Measurements from ENCODE around the gene CSF3. TPM values are rescaled to one million over a fixed set of nuclear protein-coding genes. Genes with fewer than 3 reads are reported as not detected.

Gene CSF3
- total and polyA plus RNA-seq, 2 of the 13 experiments (the other 11 are each of a cell fraction or from before 2014, with no cell fraction given), result 0.09 TPM; not detected in 1

DNA sequence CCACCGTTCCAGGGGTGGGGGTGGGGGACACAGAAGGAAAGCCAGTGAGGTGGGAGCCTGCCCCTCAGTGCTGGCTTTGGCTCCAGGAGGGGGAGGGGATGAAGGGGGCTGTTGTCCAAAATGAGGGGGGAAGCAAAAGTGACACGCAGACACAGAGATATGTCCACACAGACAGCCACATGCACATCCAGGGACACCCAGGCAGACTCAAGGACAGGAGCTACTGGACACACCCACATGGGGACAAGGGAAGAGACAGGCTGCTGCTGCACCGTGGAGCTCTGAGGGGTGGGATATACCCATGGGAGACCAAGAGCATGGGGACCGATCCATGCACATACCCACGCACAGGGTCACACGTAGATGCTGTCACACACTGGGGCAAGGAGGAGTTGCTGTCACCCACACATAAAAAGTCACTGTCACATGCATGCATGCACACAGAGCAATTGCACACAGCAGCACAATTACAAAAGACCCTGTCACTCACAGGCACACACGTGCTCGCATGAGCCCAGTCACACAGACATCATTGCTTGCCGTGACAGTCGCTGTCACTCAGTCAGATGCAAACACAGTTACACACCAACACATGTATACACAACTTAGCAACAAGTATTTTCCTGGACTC is 48.8 kb downstream of the CSF3 start (continued):
- TF ChIP-seq, protein P1, sequence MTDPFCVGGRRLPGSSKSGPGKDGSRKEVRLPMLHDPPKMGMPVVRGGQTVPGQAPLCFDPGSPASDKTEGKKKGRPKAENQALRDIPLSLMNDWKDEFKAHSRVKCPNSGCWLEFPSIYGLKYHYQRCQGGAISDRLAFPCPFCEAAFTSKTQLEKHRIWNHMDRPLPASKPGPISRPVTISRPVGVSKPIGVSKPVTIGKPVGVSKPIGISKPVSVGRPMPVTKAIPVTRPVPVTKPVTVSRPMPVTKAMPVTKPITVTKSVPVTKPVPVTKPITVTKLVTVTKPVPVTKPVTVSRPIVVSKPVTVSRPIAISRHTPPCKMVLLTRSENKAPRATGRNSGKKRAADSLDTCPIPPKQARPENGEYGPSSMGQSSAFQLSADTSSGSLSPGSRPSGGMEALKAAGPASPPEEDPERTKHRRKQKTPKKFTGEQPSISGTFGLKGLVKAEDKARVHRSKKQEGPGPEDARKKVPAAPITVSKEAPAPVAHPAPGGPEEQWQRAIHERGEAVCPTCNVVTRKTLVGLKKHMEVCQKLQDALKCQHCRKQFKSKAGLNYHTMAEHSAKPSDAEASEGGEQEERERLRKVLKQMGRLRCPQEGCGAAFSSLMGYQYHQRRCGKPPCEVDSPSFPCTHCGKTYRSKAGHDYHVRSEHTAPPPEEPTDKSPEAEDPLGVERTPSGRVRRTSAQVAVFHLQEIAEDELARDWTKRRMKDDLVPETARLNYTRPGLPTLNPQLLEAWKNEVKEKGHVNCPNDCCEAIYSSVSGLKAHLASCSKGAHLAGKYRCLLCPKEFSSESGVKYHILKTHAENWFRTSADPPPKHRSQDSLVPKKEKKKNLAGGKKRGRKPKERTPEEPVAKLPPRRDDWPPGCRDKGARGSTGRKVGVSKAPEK (CRISPR knock-in tag; IDR thresholded peaks at IDR 0.05; ENCODE audit: borderline replicate concordance), result no peak
- 0 out of 2 replicates have a peak, but pooled peaks have one; percentile 29 for TF ChIP-seq ZNF205 (CRISPR knock-in tag; IDR thresholded peaks at IDR 0.05)
- TF ChIP-seq DNMT1 (CRISPR knock-in tag; IDR thresholded peaks at IDR 0.05), result 0 out of 2 replicates have a peak, but pooled peaks have one; percentile 33
- TF ChIP-seq NRL (CRISPR knock-in tag; IDR thresholded peaks at IDR 0.05; ENCODE audit: borderline replicate concordance), result peak; percentile 85
- TF ChIP-seq ERF (CRISPR knock-in tag; IDR thresholded peaks at IDR 0.05), result peak; percentile 22; the same call in 1 of the 2 replicates
- TF ChIP-seq LCORL (IDR thresholded peaks at IDR 0.05), result no peak
- peak; percentile 22; the same call in 1 of the 2 replicates for TF ChIP-seq LCORL (CRISPR knock-in tag; IDR thresholded peaks at IDR 0.05)

DNA sequence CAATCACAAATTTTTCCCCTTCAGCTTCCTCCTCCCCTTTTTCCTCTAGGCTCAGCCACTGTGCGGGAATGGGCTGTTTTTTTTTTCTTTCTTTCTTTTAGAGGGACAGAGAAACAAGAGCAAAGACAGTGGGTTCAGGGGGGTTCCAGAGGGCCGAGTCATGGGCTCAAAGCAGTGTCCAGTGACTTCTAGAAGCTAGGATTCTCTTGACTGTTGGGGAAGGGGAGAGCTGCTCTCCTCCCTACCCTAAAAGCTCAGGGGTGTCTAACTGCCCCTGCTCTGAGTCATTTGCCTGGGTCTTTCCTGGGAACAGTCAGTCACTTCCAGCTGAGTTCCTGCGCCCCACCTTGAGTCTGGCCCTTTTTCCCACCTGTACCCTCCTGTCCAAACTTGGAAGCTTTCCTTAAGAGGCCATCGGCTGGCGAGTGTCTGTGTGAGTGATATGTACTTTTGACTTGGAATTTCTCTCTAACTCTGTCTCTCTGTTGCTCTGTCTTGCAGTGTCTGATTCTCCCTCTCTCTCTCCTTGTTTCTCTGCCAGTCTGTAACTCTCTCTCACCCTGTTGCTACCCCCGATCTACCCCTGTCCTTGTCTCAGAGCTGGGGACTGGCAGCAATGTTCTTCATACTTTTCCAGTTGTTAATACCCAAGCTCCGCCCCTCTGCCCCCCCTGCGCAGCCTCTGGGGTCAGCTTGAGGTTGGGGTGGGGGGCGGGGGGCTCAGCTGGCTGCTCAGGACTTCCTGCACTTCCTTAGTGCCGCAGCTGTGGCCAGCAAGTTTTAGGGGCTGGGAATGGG is 49.9 kb downstream of the CSF3 start:
- H3K4me2 ChIP-seq (ENCODE audit: low read depth, low read length), result peak overlapping the region; percentile 98
- H3K27ac ChIP-seq (ENCODE audit: extremely low read length, insufficient read depth, low read length), result no peak overlapping the region
- no peak for DNase-seq (ENCODE audit: low spot score)
- TF ChIP-seq ATF7 (IDR thresholded peaks at IDR 0.05) (no peak), ATF7 (CRISPR knock-in tag; IDR thresholded peaks at IDR 0.05) (no peak), ZNF30 (CRISPR knock-in tag; IDR thresholded peaks at IDR 0.05) (no peak), ZFX (CRISPR knock-in tag; IDR thresholded peaks at IDR 0.05; ENCODE audit: low read depth) (no peak), SOX13 (IDR thresholded peaks at IDR 0.05) (0 out of 2 replicates have a peak, but pooled peaks have one; percentile 19), SOX13 (CRISPR knock-in tag; conservative IDR thresholded peaks at IDR 0.05 in 1 of 2, IDR thresholded peaks at IDR 0.05 in 1 of 2) (no peak), ZNF251 (CRISPR knock-in tag; IDR thresholded peaks at IDR 0.05) (no peak), KDM2A (CRISPR knock-in tag; IDR thresholded peaks at IDR 0.05; ENCODE audit: borderline replicate concordance, low read depth) (no peak), ZNF547 (CRISPR knock-in tag; IDR thresholded peaks at IDR 0.05) (no peak), ZBTB8A (CRISPR knock-in tag; IDR thresholded peaks at IDR 0.05; ENCODE audit: borderline replicate concordance, low read depth) (no peak)
- CTCF ChIA-PET (ENCODE audit: low intra/inter-chr PET ratio, low total read pairs), result no interaction called here
- no peak overlapping the region for H2AFZ ChIP-seq (ENCODE audit: low read length)
- no peak overlapping the region for H3K9ac ChIP-seq (ENCODE audit: insufficient read depth, low read depth, low read length)
- H3K27me3 ChIP-seq (ENCODE audit: control insufficient read depth in 1 of 2, insufficient read depth in 2 of 2, low read length in 2 of 2), result peaks cover 2 to 18% of the 10 kb centered on the region in 2 experiments; a peak in 4 of 5 replicates
- H3K9me3 ChIP-seq (ENCODE audit: low read length), result no peaks in the 10 kb centered on the region
- no peak for FAIRE-seq
- POLR2A ChIA-PET, result interaction anchor here (0.8 to 4.2 kb wide), 10 partner anchors 11 to 48 kb away, joined by 3 to 26 read pairs (median 5); partner anchors contain the start of genes MED24 and NR1D1
- in situ Hi-C loops (cut with HindIII; ENCODE audit: extremely low pct_ligation_motif_present, low pct_unique_long_range_greater_than_20kb), result no loop called here
- 70% methylated on average over 10 of the region's 10 CpGs for WGBS (ENCODE audit: low lambda C conversion rate)
- peaks cover 8% of the 10 kb centered on the region for H3K79me2 ChIP-seq (ENCODE audit: insufficient read depth, low read length)
- no peaks in the 10 kb centered on the region for H3K36me3 ChIP-seq (replicated peaks in 1 of 2; ENCODE audit: control insufficient read depth in 1 of 2, insufficient read depth in 2 of 2, low read length in 2 of 2)
- ATAC-seq, result no peak
- H4K20me1 ChIP-seq (ENCODE audit: insufficient read depth, low read length), result no peaks in the 10 kb centered on the region
- H3K4me3 ChIP-seq (replicated peaks in 1 of 3; ENCODE audit: insufficient read depth in 1 of 3, low read depth in 2 of 3, low read length in 3 of 3), result no peak overlapping the region
- no TSS peak for BruUV-seq (replicated peaks)
- intact Hi-C loops (cut with micrococcal nuclease; ENCODE audit: unreplicated experiment), result no loop called here
- peaks cover 82% of the 10 kb centered on the region for H3K4me1 ChIP-seq (ENCODE audit: insufficient read depth, low read length)

All from HepG2 (cell line).